ENCODE data around the gene ACSS3.

The ACSS3 gene

DNA sequence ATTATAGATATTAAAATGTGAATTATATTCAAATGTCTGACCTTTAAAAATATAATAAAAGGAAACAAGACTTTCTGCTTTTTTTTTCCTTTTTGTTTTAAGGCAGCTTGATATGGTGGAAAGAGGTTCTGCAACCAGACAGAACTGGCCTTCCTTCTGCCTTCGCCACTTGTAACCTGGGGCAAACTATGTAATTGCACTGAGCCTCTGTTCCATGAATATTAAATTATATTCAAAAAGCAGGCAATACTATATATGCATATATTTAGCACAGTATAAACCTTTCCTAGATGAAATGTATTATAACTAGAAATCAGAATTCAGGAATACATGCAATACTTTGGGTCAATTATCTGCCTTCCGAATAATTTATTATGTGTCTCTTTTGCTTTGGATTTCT is 59.9 kb downstream of the ACSS3 start:
- TF ChIP-seq, protein P1, sequence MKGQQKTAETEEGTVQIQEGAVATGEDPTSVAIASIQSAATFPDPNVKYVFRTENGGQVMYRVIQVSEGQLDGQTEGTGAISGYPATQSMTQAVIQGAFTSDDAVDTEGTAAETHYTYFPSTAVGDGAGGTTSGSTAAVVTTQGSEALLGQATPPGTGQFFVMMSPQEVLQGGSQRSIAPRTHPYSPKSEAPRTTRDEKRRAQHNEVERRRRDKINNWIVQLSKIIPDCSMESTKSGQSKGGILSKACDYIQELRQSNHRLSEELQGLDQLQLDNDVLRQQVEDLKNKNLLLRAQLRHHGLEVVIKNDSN (IDR thresholded peaks at IDR 0.05): no peak
- TF ChIP-seq, protein P2, sequence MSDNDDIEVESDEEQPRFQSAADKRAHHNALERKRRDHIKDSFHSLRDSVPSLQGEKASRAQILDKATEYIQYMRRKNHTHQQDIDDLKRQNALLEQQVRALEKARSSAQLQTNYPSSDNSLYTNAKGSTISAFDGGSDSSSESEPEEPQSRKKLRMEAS (IDR thresholded peaks at IDR 0.05): no peak
- no peak for TF ChIP-seq ZBTB7A (IDR thresholded peaks at IDR 0.05; ENCODE audit: low read depth)
- TF ChIP-seq YY1 (IDR thresholded peaks at IDR 0.05; ENCODE audit: low read depth): no peak
- no peak for TF ChIP-seq FOXM1 (IDR thresholded peaks at IDR 0.05; ENCODE audit: borderline replicate concordance, low read depth)
- TF ChIP-seq, protein P3, sequence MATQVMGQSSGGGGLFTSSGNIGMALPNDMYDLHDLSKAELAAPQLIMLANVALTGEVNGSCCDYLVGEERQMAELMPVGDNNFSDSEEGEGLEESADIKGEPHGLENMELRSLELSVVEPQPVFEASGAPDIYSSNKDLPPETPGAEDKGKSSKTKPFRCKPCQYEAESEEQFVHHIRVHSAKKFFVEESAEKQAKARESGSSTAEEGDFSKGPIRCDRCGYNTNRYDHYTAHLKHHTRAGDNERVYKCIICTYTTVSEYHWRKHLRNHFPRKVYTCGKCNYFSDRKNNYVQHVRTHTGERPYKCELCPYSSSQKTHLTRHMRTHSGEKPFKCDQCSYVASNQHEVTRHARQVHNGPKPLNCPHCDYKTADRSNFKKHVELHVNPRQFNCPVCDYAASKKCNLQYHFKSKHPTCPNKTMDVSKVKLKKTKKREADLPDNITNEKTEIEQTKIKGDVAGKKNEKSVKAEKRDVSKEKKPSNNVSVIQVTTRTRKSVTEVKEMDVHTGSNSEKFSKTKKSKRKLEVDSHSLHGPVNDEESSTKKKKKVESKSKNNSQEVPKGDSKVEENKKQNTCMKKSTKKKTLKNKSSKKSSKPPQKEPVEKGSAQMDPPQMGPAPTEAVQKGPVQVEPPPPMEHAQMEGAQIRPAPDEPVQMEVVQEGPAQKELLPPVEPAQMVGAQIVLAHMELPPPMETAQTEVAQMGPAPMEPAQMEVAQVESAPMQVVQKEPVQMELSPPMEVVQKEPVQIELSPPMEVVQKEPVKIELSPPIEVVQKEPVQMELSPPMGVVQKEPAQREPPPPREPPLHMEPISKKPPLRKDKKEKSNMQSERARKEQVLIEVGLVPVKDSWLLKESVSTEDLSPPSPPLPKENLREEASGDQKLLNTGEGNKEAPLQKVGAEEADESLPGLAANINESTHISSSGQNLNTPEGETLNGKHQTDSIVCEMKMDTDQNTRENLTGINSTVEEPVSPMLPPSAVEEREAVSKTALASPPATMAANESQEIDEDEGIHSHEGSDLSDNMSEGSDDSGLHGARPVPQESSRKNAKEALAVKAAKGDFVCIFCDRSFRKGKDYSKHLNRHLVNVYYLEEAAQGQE (IDR thresholded peaks at IDR 0.05; ENCODE audit: low read depth): no peak
- TF ChIP-seq TAF1 (IDR thresholded peaks at IDR 0.05; ENCODE audit: low read depth): no peak
- TF ChIP-seq NFIC (IDR thresholded peaks at IDR 0.05): no peak
- TF ChIP-seq EP300 (IDR thresholded peaks at IDR 0.05; ENCODE audit: borderline replicate concordance): no peak
- TF ChIP-seq EGR1 (IDR thresholded peaks at IDR 0.05): no peak
- no peak for TF ChIP-seq CREB1 (IDR thresholded peaks at IDR 0.05; ENCODE audit: low read depth)
- no peak for TF ChIP-seq TCF12 (IDR thresholded peaks at IDR 0.05; ENCODE audit: low read depth)
- TF ChIP-seq TEAD4 (IDR thresholded peaks at IDR 0.05): no peak
- TF ChIP-seq RAD21 (IDR thresholded peaks at IDR 0.05; ENCODE audit: low read depth): no peak

DNA sequence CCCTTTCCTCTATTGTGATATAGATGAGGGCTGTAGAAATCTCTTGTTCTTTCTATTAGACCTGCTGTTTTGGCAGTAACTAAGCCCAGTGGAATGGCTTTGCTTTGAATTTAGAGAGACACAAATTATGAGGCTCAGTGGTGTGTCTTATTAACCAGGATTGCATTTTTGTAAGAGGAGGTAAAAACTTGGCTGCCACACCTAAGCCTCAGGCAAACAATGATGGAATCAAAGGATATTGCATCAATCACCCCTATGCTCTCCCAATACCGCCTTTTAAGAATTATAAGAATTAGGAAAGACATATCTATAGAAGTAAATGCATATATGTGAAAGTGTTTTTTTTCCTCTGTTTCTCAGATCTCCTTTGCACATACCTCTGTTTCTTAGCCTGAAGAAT is 63.3 kb downstream of the ACSS3 start:
- TF ChIP-seq FOXM1 (IDR thresholded peaks at IDR 0.05; ENCODE audit: borderline replicate concordance, low read depth) (no peak), CREB1 (IDR thresholded peaks at IDR 0.05; ENCODE audit: low read depth) (no peak), RAD21 (IDR thresholded peaks at IDR 0.05; ENCODE audit: low read depth) (no peak)
- TF ChIP-seq, protein P1 (IDR thresholded peaks at IDR 0.05): no peak
- TF ChIP-seq, protein P2 (IDR thresholded peaks at IDR 0.05): no peak

DNA sequence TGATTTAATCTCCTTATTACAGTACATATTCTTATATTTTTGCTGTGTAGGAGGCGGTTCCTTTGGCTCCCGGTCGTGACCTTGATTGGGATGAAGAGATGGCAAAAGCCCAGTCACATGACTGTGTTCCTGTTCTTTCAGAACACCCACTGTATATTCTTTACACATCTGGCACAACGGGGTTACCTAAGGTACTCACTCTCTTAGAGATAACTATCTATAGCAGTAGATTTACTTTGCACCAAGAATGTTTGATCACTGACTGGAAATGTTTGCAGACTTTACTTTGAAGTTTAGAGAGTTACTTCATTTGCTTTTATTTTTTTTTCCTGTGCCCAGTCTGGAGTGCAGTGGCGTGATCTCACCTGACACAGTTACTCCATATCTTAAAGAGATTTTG is 65.2 kb downstream of the ACSS3 start:
- no peak for TF ChIP-seq TAF1 (IDR thresholded peaks at IDR 0.05; ENCODE audit: low read depth)
- no peak for TF ChIP-seq ZBTB7A (IDR thresholded peaks at IDR 0.05; ENCODE audit: low read depth)
- TF ChIP-seq, protein P1 (IDR thresholded peaks at IDR 0.05): no peak
- no peak for TF ChIP-seq CREB1 (IDR thresholded peaks at IDR 0.05; ENCODE audit: low read depth)
- TF ChIP-seq RAD21 (IDR thresholded peaks at IDR 0.05; ENCODE audit: low read depth): no peak
- no peak for TF ChIP-seq EGR1 (IDR thresholded peaks at IDR 0.05)
- TF ChIP-seq YY1 (IDR thresholded peaks at IDR 0.05; ENCODE audit: low read depth): no peak
- TF ChIP-seq, protein P3 (IDR thresholded peaks at IDR 0.05; ENCODE audit: low read depth): no peak
- TF ChIP-seq NFIC (IDR thresholded peaks at IDR 0.05): no peak
- TF ChIP-seq CEBPB (IDR thresholded peaks at IDR 0.05): no peak
- no peak for TF ChIP-seq EP300 (IDR thresholded peaks at IDR 0.05; ENCODE audit: borderline replicate concordance)

DNA sequence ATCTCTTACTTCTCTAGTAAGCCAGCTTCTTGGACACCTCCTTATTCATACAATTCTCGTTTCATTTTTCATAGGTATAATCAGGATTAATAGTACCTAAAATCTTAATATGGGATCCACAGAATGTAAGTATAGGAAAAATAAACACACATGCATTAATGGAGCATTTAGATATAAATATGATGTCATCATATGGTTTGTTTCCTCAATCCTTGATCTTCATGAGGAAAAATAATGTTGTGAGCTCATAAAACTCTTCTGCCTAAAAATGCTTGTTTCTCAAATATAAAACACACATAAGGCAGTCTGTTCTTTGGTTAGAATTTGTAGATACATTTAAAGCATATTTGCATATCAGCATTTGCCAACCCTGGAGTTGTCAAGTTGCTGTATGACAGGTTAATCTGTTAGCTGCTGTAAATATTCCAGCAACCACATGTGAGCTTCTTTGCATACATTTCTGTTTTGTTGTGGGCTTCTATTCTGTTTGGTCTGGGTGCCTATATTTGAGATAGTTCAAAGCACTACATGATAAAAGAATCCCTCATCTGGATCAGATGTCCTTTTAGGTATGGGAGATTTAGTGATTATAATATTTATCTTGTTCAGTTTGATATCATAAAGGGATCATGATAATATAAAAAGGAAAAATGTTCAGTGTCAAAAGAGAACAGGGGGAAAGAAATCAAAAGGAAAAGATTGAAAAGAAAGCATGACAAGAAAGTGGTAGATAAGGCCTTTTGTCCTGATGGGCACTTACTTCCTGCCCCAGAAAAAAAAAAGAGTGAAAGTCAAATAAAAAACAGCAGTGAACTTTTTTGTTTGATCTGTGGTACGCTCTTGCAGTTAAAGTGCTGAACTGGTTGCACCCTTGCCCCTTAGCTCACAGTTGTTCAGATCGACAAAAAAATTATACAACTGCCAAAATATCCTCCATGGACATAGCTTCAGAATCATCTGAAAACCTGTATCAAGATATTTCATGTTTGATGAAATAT is 68.6 kb downstream of the ACSS3 start:
- no peak for TF ChIP-seq NFIC (IDR thresholded peaks at IDR 0.05)

DNA sequence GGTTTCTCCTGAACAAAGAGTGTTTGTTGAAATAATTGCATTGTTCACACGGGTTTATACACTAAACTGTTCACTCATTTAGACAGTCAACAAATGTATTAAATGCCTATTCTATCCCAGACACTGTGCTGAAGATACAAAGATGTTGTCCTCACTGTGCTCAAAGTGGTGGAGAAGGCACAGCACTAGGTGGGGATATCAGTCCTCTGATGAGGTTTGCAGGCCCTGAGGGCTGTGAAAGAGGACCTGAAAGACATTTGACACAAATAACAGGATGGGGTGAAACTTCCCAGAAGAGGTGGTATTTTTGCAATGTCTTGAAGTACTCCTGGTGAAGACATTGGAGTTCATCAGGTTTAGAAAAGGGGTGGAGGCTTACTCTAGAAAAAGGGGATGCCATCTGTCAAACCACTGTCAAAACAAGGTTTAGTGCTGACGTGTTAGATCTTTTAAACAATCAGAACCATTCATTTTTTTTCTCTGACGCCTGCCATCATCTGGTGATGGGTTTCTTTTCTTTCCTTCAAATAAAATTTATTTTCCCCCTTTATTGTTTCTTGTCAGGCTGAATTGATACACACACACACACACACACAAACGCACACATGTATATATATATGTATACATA is 69.5 kb downstream of the ACSS3 start:
- TF ChIP-seq, protein P2 (IDR thresholded peaks at IDR 0.05): no peak
- TF ChIP-seq YY1 (IDR thresholded peaks at IDR 0.05; ENCODE audit: low read depth) (no peak), CREB1 (IDR thresholded peaks at IDR 0.05; ENCODE audit: low read depth) (no peak), TCF12 (IDR thresholded peaks at IDR 0.05; ENCODE audit: low read depth) (no peak), NFIC (IDR thresholded peaks at IDR 0.05) (no peak), TAF1 (IDR thresholded peaks at IDR 0.05; ENCODE audit: low read depth) (no peak), EGR1 (IDR thresholded peaks at IDR 0.05) (no peak), FOXM1 (IDR thresholded peaks at IDR 0.05; ENCODE audit: borderline replicate concordance, low read depth) (no peak), TEAD4 (IDR thresholded peaks at IDR 0.05) (no peak), CEBPB (IDR thresholded peaks at IDR 0.05) (no peak), RAD21 (IDR thresholded peaks at IDR 0.05; ENCODE audit: low read depth) (no peak), ZBTB7A (IDR thresholded peaks at IDR 0.05; ENCODE audit: low read depth) (no peak), EP300 (IDR thresholded peaks at IDR 0.05; ENCODE audit: borderline replicate concordance) (no peak)
- TF ChIP-seq, protein P3 (IDR thresholded peaks at IDR 0.05; ENCODE audit: low read depth): no peak
- TF ChIP-seq, protein P1 (IDR thresholded peaks at IDR 0.05): no peak

Measured in Ishikawa (cell line).